Vagina (tissue), 2 donors: ENCODE measurements around the gene PPP1R13B. TPM values are rescaled to one million over a fixed set of nuclear protein-coding genes. Genes with fewer than 3 reads are reported as not detected.

ENCODE experiments used
- DNase-seq, 2 donors: peaks; one replicate each; pipeline ENCODE4 v3.0.0-alpha.2; 2017; ENCODE audit errors: extremely low spot score in 2 of 2
- H3K27ac ChIP-seq: fragments of 200-600 bp; sonication (generic); one replicate; pipeline ENCODE4 v1.5.1; 2019
- H3K27me3 ChIP-seq: fragments of 200-600 bp; sonication (generic); one replicate; pipeline ENCODE4 v1.5.1; 2019
- H3K36me3 ChIP-seq, 2 donors: fragments of 200-600 bp; sonication (generic); one replicate each; pipeline ENCODE4 v1.5.1; 2017 to 2019
- H3K4me1 ChIP-seq: fragments of 200-600 bp; sonication (generic); one replicate; pipeline ENCODE4 v1.5.1; 2019
- H3K4me3 ChIP-seq, 2 donors: fragments of 200-600 bp; sonication (generic); 1 replicate in 1 of 2; 2 replicates in 1 of 2; pipeline ENCODE4 v1.5.1; 2016 to 2019
- H3K9me3 ChIP-seq: fragments of 200-600 bp; sonication (generic); one replicate; pipeline ENCODE4 v1.5.1; 2019
- POLR2A ChIP-seq, 2 donors: fragments of 450-650 bp; IDR thresholded peaks; one replicate each; pipeline ENCODE4 v1.6.1; 2017; ENCODE audit warnings: antibody characterized with exemption in 2 of 2, mild to moderate bottlenecking in 2 of 2, moderate library complexity in 2 of 2
- POLR2AphosphoS5 ChIP-seq, 2 donors: sonication (generic); formaldehyde crosslinking; IDR thresholded peaks; one replicate each; pipeline ENCODE4 v1.9.0; 2017; ENCODE audit warnings: antibody characterized with exemption in 2 of 2, mild to moderate bottlenecking in 2 of 2, low read depth in 1 of 2; ENCODE audit not compliant: insufficient read depth in 1 of 2
- intact Hi-C: fragments of 100-400 bp; cut with DNase I; formaldehyde crosslinking; loops from one replicate; pipeline ENCODE4 v1.15.1; 2023
- total RNA-seq: library from RNA; depleted of rRNA; stranded (reverse); fragments of >200 nt; gene quantifications from one replicate; pipeline ENCODE4 v1.2.3, GENCODE V29; 2016
- TF ChIP-seq, protein P1 (sequence below), 3 experiments: fragments of 450-650 bp in 2 of 3; fragments of 200-600 bp in 1 of 3; sonication (generic) in 1 of 3; IDR thresholded peaks; one replicate each; pipeline ENCODE4 v1.5.1; 2017 to 2019; ENCODE audit warnings: antibody characterized with exemption in 3 of 3, mild to moderate bottlenecking in 2 of 3, moderate library complexity in 2 of 3

PPP1R13B gene
- total RNA-seq, 1 donor from 2014 or later: 34.1 TPM

DNA sequence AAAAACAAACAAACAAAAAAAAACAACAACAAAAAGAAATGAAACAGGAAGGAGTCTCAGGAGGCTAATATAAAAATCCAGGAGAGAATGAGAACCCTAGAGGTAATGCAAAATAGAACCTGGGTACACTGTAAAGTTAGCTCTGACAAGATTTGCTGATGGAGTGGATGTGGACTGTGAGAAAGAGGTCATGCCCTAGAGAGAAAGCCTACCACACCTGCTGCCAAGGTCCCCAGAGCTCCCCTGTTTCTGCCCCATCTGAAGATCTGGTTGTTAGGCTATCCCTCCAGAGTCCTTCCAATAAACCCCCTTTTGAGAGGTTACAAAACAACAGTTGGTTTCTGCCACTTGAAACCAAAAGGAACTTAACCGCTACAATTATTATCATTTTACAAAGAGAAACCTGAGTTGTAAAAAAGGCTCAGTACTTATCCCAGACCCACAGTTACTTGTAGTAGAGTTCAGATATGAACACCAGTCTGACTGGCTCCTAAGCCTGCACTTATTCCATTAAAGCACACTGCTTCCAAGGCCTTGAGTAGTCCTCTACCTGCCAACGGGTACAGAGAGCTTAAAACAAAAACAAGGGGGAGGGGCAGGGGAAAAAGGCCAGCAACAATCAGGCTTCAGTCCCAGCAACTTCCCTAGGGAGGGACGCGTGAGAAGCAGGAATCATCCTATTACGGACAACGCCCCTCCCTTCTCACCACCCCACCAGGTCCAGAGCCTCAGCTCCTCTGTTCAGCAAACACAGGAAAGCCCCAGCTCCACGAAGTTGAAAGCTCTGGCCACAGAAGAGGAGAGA, 27.7 kb downstream of the PPP1R13B start:
- TF ChIP-seq, protein P1, sequence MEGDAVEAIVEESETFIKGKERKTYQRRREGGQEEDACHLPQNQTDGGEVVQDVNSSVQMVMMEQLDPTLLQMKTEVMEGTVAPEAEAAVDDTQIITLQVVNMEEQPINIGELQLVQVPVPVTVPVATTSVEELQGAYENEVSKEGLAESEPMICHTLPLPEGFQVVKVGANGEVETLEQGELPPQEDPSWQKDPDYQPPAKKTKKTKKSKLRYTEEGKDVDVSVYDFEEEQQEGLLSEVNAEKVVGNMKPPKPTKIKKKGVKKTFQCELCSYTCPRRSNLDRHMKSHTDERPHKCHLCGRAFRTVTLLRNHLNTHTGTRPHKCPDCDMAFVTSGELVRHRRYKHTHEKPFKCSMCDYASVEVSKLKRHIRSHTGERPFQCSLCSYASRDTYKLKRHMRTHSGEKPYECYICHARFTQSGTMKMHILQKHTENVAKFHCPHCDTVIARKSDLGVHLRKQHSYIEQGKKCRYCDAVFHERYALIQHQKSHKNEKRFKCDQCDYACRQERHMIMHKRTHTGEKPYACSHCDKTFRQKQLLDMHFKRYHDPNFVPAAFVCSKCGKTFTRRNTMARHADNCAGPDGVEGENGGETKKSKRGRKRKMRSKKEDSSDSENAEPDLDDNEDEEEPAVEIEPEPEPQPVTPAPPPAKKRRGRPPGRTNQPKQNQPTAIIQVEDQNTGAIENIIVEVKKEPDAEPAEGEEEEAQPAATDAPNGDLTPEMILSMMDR (IDR thresholded peaks at IDR 0.05): no peak
- TF ChIP-seq POLR2AphosphoS5 (IDR thresholded peaks at IDR 0.05; ENCODE audit: insufficient read depth in 1 of 2, low read depth in 1 of 2) (no peak), POLR2A (IDR thresholded peaks at IDR 0.05) (no peak)
- Histone ChIP-seq H3K36me3 (no peaks in the 10 kb centered on the region), H3K27me3 (no peaks in the 10 kb centered on the region), H3K27ac (no peak overlapping the region), H3K4me1 (peaks cover 14% of the 10 kb centered on the region), H3K4me3 (no peak overlapping the region), H3K9me3 (no peaks in the 10 kb centered on the region)
- intact Hi-C loops: loop anchor here (10.0 kb wide), 1 partner anchor 65 kb away; no protein-coding TSS in a partner anchor
- no peak for DNase-seq

DNA sequence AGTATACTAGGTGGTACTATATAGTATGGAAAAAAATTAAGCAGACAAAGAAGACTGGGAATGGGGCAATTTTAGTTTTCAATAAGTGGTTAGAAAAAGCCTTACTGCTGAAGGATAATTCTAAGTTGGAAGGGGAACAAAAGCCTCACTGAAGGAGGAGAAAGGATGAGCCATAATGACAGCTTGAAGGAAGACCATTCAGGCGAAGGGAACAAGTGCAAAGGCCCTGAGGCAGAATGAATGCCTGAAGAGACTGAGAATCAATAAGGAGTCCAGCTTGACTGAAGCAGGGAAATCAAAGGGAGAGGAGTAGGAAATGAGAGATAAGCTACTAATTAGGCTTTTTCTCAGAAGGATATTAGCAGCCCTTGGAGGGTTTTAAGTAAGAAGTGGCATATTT, 28.5 kb downstream of the PPP1R13B start:
- intact Hi-C loops: no loop called here
- Histone ChIP-seq H3K36me3 (no peaks in the 10 kb centered on the region), H3K4me1 (peaks cover 14% of the 10 kb centered on the region), H3K27me3 (no peaks in the 10 kb centered on the region), H3K9me3 (no peaks in the 10 kb centered on the region), H3K4me3 (no peak overlapping the region), H3K27ac (no peak overlapping the region)
- DNase-seq: no peak
- no peak for TF ChIP-seq POLR2A (IDR thresholded peaks at IDR 0.05)
- TF ChIP-seq, protein P1 (IDR thresholded peaks at IDR 0.05): no peak
- TF ChIP-seq POLR2AphosphoS5 (IDR thresholded peaks at IDR 0.05; ENCODE audit: insufficient read depth in 1 of 2, low read depth in 1 of 2): no peak

DNA sequence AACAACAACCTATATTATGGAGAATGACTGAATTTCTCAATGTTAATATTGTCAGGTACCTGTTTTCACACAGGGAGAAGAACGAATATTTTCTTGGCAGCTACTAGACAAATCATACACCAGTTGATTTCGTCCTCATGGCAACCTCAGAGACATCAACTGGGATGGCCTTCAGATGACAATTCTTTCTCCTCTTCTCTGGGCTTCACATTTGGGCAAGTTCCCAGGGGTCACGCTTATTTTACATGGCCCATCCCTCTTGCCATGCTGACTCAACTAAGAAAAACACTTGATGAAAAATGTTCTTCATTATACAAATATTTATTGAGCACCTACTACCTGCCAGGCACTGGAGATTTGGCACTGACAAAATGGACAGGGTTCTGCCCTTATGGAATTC, 29.0 kb downstream of the PPP1R13B start:
- intact Hi-C loops: no loop called here
- Histone ChIP-seq H3K4me1 (peaks cover 14% of the 10 kb centered on the region), H3K4me3 (no peak overlapping the region), H3K9me3 (no peaks in the 10 kb centered on the region), H3K27ac (no peak overlapping the region), H3K27me3 (no peaks in the 10 kb centered on the region), H3K36me3 (no peaks in the 10 kb centered on the region)
- DNase-seq: no peak
- no peak for TF ChIP-seq POLR2A (IDR thresholded peaks at IDR 0.05)
- no peak for TF ChIP-seq POLR2AphosphoS5 (IDR thresholded peaks at IDR 0.05; ENCODE audit: insufficient read depth in 1 of 2, low read depth in 1 of 2)
- TF ChIP-seq, protein P1 (IDR thresholded peaks at IDR 0.05): no peak

DNA sequence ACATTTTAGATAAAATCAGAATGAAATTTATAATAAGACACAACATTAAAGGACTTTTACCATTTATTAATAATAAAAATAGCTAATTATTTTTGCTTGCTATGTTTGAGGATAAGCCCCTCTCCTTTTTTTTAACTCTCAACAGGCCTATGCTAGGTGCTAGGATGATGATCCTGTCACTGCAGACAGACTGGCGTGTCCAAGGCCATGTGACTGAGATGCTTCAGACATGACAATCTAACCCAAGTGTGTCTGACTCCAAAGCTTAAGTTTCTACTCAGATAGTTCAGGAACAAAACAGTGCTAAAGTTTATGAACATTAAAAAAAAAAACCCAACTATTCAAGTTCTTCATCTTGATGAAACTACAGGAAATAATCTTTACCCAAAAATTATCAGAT, 29.8 kb downstream of the PPP1R13B start:
- no peak overlapping the region for H3K4me3 ChIP-seq
- no peaks in the 10 kb centered on the region for H3K27me3 ChIP-seq
- H3K9me3 ChIP-seq: no peaks in the 10 kb centered on the region
- H3K36me3 ChIP-seq: no peaks in the 10 kb centered on the region
- intact Hi-C loops: no loop called here
- TF ChIP-seq POLR2A (IDR thresholded peaks at IDR 0.05) (no peak), POLR2AphosphoS5 (IDR thresholded peaks at IDR 0.05; ENCODE audit: insufficient read depth in 1 of 2, low read depth in 1 of 2) (no peak)
- TF ChIP-seq, protein P1 (IDR thresholded peaks at IDR 0.05): no peak
- no peak overlapping the region for H3K27ac ChIP-seq
- DNase-seq: no peak
- H3K4me1 ChIP-seq: peaks cover 14% of the 10 kb centered on the region

DNA sequence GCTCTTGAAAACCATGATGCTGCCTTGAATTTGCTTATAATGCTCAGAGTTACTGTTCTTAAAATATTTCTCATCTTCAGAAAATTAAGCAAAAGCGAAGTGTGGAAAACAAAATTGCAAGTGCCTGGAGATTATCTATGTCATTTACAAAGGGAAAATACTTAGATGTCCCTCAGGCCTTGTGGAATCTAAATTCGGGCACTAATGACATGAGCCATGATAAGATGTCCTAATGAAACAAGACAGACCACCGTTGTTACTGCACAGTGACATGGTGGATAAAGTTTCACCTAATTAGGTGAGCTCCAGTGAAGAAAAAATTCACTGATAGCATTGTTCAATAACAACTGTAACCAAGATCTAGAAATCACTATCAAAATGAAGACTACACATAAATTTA, 30.4 kb downstream of the PPP1R13B start:
- intact Hi-C loops: no loop called here
- no peak for DNase-seq
- Histone ChIP-seq H3K27ac (no peak overlapping the region), H3K27me3 (no peaks in the 10 kb centered on the region), H3K9me3 (no peaks in the 10 kb centered on the region), H3K36me3 (no peaks in the 10 kb centered on the region), H3K4me3 (no peak overlapping the region), H3K4me1 (peaks cover 14% of the 10 kb centered on the region)
- TF ChIP-seq, protein P1 (IDR thresholded peaks at IDR 0.05): no peak
- TF ChIP-seq POLR2A (IDR thresholded peaks at IDR 0.05): no peak
- TF ChIP-seq POLR2AphosphoS5 (IDR thresholded peaks at IDR 0.05; ENCODE audit: insufficient read depth in 1 of 2, low read depth in 1 of 2): no peak
